GM23338 (cell line): ENCODE measurements around the gene STK32C. TPM values are rescaled to one million over a fixed set of nuclear protein-coding genes. Genes with fewer than 3 reads are reported as not detected.

ENCODE experiments used
- ATAC-seq: fragments of 200-7000 bp; cut with Tn5 transposase; 3 replicates; pipeline ENCODE4 v1.9.1; 2020
- DNase-seq: peaks from one replicate; pipeline ENCODE4 v3.0.0-alpha.2; 2015; ENCODE audit warnings: low spot score
- H2AFZ ChIP-seq: fragments of 200-600 bp; sonication (generic); 2 replicates; pipeline ENCODE4 v1.8.0; 2016; ENCODE audit warnings: antibody characterized with exemption, mild to moderate bottlenecking, moderate library complexity
- H3F3A ChIP-seq: fragments of 200-600 bp; sonication (generic); replicated peaks from 2 replicates; pipeline ENCODE4 v1.8.0; 2017; ENCODE audit warnings: antibody characterized with exemption, mixed run types, low read depth
- H3K27ac ChIP-seq: fragments of 200-600 bp; sonication (generic); 2 replicates; pipeline ENCODE4 v1.6.1; 2016; ENCODE audit warnings: low read depth
- H3K27me3 ChIP-seq: fragments of 200-600 bp; sonication (generic); 2 replicates; pipeline ENCODE4 v1.8.0; 2016; ENCODE audit warnings: mild to moderate bottlenecking, mixed run types, moderate library complexity; ENCODE audit not compliant: insufficient read depth
- H3K36me3 ChIP-seq: fragments of 200-600 bp; sonication (generic); 2 replicates; pipeline ENCODE4 v1.8.0; 2016; ENCODE audit warnings: mild to moderate bottlenecking; ENCODE audit not compliant: insufficient read depth
- H3K4me1 ChIP-seq: fragments of 200-600 bp; sonication (generic); 2 replicates; pipeline ENCODE4 v1.8.0; 2016; ENCODE audit warnings: mild to moderate bottlenecking, moderate library complexity; ENCODE audit not compliant: insufficient read depth
- H3K4me2 ChIP-seq: fragments of 200-600 bp; sonication (generic); 2 replicates; pipeline ENCODE4 v1.7.1; 2017; ENCODE audit warnings: mixed run types
- H3K4me3 ChIP-seq: fragments of 200-600 bp; sonication (generic); 2 replicates; pipeline ENCODE4 v1.6.1; 2016; ENCODE audit warnings: mixed run types
- H3K79me2 ChIP-seq: fragments of 200-600 bp; sonication (generic); replicated peaks from 2 replicates; pipeline ENCODE4 v1.8.0; 2017; ENCODE audit warnings: mild to moderate bottlenecking; ENCODE audit not compliant: insufficient read depth
- H3K9me2 ChIP-seq: fragments of 200-600 bp; sonication (generic); 2 replicates; pipeline ENCODE4 v1.8.0; 2017; ENCODE audit not compliant: insufficient read depth
- H4K20me1 ChIP-seq: fragments of 200-600 bp; sonication (generic); replicated peaks from 2 replicates; pipeline ENCODE4 v1.8.0; 2017; ENCODE audit warnings: mild to moderate bottlenecking; ENCODE audit not compliant: insufficient read depth
- H3K27ac Mint-ChIP-seq: 2 replicates; pipeline ENCODE4 v1.8.0; 2020; ENCODE audit warnings: inconsistent platforms, mild to moderate bottlenecking, moderate library complexity, mixed read lengths
- H3K27me3 Mint-ChIP-seq: 3 replicates; pipeline ENCODE4 v1.8.0; 2022; ENCODE audit warnings: low read depth, mild to moderate bottlenecking, moderate library complexity, mixed read lengths, inconsistent platforms; ENCODE audit not compliant: insufficient read depth, poor library complexity
- H3K36me3 Mint-ChIP-seq: 3 replicates; pipeline ENCODE4 v1.8.0; 2021; ENCODE audit warnings: low read depth, mild to moderate bottlenecking, inconsistent platforms, moderate library complexity, mixed read lengths
- H3K4me1 Mint-ChIP-seq: 3 replicates; pipeline ENCODE4 v1.8.0; 2020; ENCODE audit warnings: mild to moderate bottlenecking, inconsistent platforms, mixed read lengths
- H3K4me3 Mint-ChIP-seq: 3 replicates; pipeline ENCODE4 v1.8.0; 2021; ENCODE audit warnings: moderate library complexity, mild to moderate bottlenecking, inconsistent platforms, mixed read lengths
- H3K9me3 Mint-ChIP-seq: 3 replicates; pipeline ENCODE4 v1.8.0; 2020; ENCODE audit warnings: moderate library complexity, mild to moderate bottlenecking, inconsistent platforms, mixed read lengths
- CREB1 ChIP-seq: fragments of 250-450 bp; sonication (Bioruptor Pico); IDR thresholded peaks from 2 replicates; pipeline ENCODE4 v1.5.0; 2020; ENCODE audit warnings: low read depth, mild to moderate bottlenecking, moderate library complexity
- EZH2 ChIP-seq: fragments of 200-600 bp; sonication (generic); IDR thresholded peaks from one replicate; pipeline ENCODE4 v1.8.0; 2017; ENCODE audit warnings: antibody characterized with exemption, mild to moderate bottlenecking, low read depth; ENCODE audit not compliant: unreplicated experiment
- EZH2phosphoT487 ChIP-seq: fragments of 200-600 bp; sonication (generic); IDR thresholded peaks from one replicate; pipeline ENCODE4 v1.8.1; 2018; ENCODE audit warnings: antibody characterized with exemption; ENCODE audit not compliant: unreplicated experiment
- JUNB ChIP-seq: IDR thresholded peaks from one replicate; pipeline ENCODE4 v1.6.1; 2016; ENCODE audit warnings: antibody characterized with exemption; ENCODE audit not compliant: unreplicated experiment
- NANOG ChIP-seq: IDR thresholded peaks from 2 replicates; pipeline ENCODE4 v1.6.1; 2016; ENCODE audit warnings: antibody characterized with exemption, borderline replicate concordance
- POLR2AphosphoS5 ChIP-seq: IDR thresholded peaks from 2 replicates; pipeline ENCODE4 v1.6.1; 2016; ENCODE audit warnings: antibody characterized with exemption, low read depth
- STAT1 ChIP-seq: IDR thresholded peaks from one replicate; pipeline ENCODE4 v1.6.1; 2016; ENCODE audit warnings: antibody characterized with exemption; ENCODE audit not compliant: unreplicated experiment
- ZNF114 ChIP-seq: fragments of 250-450 bp; sonication (Bioruptor Pico); IDR thresholded peaks from 2 replicates; pipeline ENCODE4 v1.5.0; 2020; ENCODE audit warnings: mild to moderate bottlenecking, moderate library complexity
- ZNF331 ChIP-seq: fragments of 250-450 bp; sonication (Bioruptor Pico); IDR thresholded peaks from 2 replicates; pipeline ENCODE4 v1.5.0; 2020; ENCODE audit warnings: low read depth, mild to moderate bottlenecking, moderate library complexity
- polyA plus RNA-seq: library from polyadenylated mRNA; unstranded; fragments of >200 nt; fragmentation: Nextera tagmentation; extraction: Ambion mirVana; gene quantifications from 2 replicates; pipeline ENCODE4 v1.2.1, GENCODE V29; 2016
- total RNA-seq: library from RNA; depleted of rRNA; stranded (reverse); fragments of >200 nt; shearing (Covaris generic); gene quantifications from 2 replicates; pipeline ENCODE4 v1.2.3, GENCODE V29; 2014
- TF ChIP-seq, protein P1 (sequence below): IDR thresholded peaks from one replicate; pipeline ENCODE4 v1.6.1; 2018; ENCODE audit warnings: antibody characterized with exemption; ENCODE audit not compliant: unreplicated experiment
- TF ChIP-seq, protein P2 (sequence below): fragments of 250-450 bp; sonication (Bioruptor Pico); IDR thresholded peaks from 2 replicates; pipeline ENCODE4 v1.5.0; 2020; ENCODE audit warnings: mild to moderate bottlenecking, moderate library complexity
- TF ChIP-seq, protein P3 (sequence below): IDR thresholded peaks from 2 replicates; pipeline ENCODE4 v1.6.1; 2016; ENCODE audit warnings: antibody characterized with exemption
- TF ChIP-seq, protein P4 (sequence below), 2 experiments: fragments of 200-600 bp in 1 of 2; sonication (generic) in 1 of 2; conservative IDR thresholded peaks; 2 replicates each; pipeline versions ENCODE4 v1.5.1 to v1.6.1; 2016 to 2017; ENCODE audit warnings: antibody characterized with exemption in 2 of 2, low read depth in 2 of 2, mild to moderate bottlenecking in 2 of 2, moderate library complexity in 1 of 2

The STK32C gene
- total and polyA plus RNA-seq, 2 experiments from 2014 or later, result 10.2 to 20.5 TPM

GRCh38 chr10:132328106-132328505 lies 20.4 kb upstream of the STK32C start:
- Histone ChIP-seq H3K27me3 (no peaks in the 10 kb centered on the region), H3F3A (0 out of 2 replicates have a peak, but pooled peaks cover 4% of the 10 kb centered on the region), H3K4me3 (no peak overlapping the region), H4K20me1 (no peaks in the 10 kb centered on the region; the same call in none of the 2 replicates), H3K36me3 (no peaks in the 10 kb centered on the region), H3K27ac (no peak overlapping the region), H3K4me1 (peaks cover 19% of the 10 kb centered on the region), H2AFZ (no peak overlapping the region), H3K4me2 (no peak overlapping the region), H3K9me2 (no peaks in the 10 kb centered on the region), H3K79me2 (peaks cover 51% of the 10 kb centered on the region)
- TF ChIP-seq EZH2 (no peak), NANOG (no peak), EZH2phosphoT487 (no peak), JUNB (no peak), ZNF114 (no peak), POLR2AphosphoS5 (no peak), STAT1 (no peak), ZNF331 (CRISPR knock-in tag) (no peak), CREB1 (CRISPR knock-in tag) (no peak)
- TF ChIP-seq, protein P1, sequence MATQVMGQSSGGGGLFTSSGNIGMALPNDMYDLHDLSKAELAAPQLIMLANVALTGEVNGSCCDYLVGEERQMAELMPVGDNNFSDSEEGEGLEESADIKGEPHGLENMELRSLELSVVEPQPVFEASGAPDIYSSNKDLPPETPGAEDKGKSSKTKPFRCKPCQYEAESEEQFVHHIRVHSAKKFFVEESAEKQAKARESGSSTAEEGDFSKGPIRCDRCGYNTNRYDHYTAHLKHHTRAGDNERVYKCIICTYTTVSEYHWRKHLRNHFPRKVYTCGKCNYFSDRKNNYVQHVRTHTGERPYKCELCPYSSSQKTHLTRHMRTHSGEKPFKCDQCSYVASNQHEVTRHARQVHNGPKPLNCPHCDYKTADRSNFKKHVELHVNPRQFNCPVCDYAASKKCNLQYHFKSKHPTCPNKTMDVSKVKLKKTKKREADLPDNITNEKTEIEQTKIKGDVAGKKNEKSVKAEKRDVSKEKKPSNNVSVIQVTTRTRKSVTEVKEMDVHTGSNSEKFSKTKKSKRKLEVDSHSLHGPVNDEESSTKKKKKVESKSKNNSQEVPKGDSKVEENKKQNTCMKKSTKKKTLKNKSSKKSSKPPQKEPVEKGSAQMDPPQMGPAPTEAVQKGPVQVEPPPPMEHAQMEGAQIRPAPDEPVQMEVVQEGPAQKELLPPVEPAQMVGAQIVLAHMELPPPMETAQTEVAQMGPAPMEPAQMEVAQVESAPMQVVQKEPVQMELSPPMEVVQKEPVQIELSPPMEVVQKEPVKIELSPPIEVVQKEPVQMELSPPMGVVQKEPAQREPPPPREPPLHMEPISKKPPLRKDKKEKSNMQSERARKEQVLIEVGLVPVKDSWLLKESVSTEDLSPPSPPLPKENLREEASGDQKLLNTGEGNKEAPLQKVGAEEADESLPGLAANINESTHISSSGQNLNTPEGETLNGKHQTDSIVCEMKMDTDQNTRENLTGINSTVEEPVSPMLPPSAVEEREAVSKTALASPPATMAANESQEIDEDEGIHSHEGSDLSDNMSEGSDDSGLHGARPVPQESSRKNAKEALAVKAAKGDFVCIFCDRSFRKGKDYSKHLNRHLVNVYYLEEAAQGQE, result no peak
- TF ChIP-seq, protein P2, sequence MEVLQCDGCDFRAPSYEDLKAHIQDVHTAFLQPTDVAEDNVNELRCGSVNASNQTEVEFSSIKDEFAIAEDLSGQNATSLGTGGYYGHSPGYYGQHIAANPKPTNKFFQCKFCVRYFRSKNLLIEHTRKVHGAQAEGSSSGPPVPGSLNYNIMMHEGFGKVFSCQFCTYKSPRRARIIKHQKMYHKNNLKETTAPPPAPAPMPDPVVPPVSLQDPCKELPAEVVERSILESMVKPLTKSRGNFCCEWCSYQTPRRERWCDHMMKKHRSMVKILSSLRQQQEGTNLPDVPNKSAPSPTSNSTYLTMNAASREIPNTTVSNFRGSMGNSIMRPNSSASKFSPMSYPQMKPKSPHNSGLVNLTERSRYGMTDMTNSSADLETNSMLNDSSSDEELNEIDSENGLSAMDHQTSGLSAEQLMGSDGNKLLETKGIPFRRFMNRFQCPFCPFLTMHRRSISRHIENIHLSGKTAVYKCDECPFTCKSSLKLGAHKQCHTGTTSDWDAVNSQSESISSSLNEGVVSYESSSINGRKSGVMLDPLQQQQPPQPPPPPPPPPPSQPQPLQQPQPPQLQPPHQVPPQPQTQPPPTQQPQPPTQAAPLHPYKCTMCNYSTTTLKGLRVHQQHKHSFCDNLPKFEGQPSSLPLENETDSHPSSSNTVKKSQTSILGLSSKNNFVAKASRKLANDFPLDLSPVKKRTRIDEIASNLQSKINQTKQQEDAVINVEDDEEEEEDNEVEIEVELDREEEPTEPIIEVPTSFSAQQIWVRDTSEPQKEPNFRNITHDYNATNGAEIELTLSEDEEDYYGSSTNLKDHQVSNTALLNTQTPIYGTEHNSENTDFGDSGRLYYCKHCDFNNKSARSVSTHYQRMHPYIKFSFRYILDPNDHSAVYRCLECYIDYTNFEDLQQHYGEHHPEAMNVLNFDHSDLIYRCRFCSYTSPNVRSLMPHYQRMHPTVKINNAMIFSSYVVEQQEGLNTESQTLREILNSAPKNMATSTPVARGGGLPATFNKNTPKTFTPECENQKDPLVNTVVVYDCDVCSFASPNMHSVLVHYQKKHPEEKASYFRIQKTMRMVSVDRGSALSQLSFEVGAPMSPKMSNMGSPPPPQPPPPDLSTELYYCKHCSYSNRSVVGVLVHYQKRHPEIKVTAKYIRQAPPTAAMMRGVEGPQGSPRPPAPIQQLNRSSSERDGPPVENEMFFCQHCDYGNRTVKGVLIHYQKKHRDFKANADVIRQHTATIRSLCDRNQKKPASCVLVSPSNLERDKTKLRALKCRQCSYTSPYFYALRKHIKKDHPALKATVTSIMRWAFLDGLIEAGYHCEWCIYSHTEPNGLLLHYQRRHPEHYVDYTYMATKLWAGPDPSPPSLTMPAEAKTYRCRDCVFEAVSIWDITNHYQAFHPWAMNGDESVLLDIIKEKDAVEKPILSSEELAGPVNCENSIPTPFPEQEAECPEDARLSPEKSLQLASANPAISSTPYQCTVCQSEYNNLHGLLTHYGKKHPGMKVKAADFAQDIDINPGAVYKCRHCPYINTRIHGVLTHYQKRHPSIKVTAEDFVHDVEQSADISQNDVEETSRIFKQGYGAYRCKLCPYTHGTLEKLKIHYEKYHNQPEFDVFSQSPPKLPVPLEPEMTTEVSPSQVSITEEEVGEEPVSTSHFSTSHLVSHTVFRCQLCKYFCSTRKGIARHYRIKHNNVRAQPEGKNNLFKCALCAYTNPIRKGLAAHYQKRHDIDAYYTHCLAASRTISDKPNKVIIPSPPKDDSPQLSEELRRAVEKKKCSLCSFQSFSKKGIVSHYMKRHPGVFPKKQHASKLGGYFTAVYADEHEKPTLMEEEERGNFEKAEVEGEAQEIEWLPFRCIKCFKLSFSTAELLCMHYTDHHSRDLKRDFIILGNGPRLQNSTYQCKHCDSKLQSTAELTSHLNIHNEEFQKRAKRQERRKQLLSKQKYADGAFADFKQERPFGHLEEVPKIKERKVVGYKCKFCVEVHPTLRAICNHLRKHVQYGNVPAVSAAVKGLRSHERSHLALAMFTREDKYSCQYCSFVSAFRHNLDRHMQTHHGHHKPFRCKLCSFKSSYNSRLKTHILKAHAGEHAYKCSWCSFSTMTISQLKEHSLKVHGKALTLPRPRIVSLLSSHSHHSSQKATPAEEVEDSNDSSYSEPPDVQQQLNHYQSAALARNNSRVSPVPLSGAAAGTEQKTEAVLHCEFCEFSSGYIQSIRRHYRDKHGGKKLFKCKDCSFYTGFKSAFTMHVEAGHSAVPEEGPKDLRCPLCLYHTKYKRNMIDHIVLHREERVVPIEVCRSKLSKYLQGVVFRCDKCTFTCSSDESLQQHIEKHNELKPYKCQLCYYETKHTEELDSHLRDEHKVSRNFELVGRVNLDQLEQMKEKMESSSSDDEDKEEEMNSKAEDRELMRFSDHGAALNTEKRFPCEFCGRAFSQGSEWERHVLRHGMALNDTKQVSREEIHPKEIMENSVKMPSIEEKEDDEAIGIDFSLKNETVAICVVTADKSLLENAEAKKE (CRISPR knock-in tag), result no peak
- TF ChIP-seq, protein P3, sequence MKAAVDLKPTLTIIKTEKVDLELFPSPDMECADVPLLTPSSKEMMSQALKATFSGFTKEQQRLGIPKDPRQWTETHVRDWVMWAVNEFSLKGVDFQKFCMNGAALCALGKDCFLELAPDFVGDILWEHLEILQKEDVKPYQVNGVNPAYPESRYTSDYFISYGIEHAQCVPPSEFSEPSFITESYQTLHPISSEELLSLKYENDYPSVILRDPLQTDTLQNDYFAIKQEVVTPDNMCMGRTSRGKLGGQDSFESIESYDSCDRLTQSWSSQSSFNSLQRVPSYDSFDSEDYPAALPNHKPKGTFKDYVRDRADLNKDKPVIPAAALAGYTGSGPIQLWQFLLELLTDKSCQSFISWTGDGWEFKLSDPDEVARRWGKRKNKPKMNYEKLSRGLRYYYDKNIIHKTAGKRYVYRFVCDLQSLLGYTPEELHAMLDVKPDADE, result no peak
- TF ChIP-seq, protein P4, sequence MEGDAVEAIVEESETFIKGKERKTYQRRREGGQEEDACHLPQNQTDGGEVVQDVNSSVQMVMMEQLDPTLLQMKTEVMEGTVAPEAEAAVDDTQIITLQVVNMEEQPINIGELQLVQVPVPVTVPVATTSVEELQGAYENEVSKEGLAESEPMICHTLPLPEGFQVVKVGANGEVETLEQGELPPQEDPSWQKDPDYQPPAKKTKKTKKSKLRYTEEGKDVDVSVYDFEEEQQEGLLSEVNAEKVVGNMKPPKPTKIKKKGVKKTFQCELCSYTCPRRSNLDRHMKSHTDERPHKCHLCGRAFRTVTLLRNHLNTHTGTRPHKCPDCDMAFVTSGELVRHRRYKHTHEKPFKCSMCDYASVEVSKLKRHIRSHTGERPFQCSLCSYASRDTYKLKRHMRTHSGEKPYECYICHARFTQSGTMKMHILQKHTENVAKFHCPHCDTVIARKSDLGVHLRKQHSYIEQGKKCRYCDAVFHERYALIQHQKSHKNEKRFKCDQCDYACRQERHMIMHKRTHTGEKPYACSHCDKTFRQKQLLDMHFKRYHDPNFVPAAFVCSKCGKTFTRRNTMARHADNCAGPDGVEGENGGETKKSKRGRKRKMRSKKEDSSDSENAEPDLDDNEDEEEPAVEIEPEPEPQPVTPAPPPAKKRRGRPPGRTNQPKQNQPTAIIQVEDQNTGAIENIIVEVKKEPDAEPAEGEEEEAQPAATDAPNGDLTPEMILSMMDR (conservative IDR thresholded peaks at IDR 0.05; ENCODE audit: low read depth in 2 of 2), result no peak
- H3K36me3 Mint-ChIP-seq, result peaks cover 35% of the 10 kb centered on the region
- H3K9me3 Mint-ChIP-seq, result peaks cover 4% of the 10 kb centered on the region; the same call in 2 of the 3 replicates
- peaks cover 25% of the 10 kb centered on the region for H3K4me1 Mint-ChIP-seq
- H3K27ac Mint-ChIP-seq, result no peak overlapping the region
- H3K27me3 Mint-ChIP-seq, result peaks cover 16% of the 10 kb centered on the region
- DNase-seq, result no peak
- no peak for ATAC-seq
- no peak overlapping the region for H3K4me3 Mint-ChIP-seq
